Esophagus muscularis mucosa (tissue), 4 donors: ENCODE results near the gene SLC2A11. TPM values are rescaled to one million over a fixed set of nuclear protein-coding genes. Genes with fewer than 3 reads are reported as not detected.
A peak's percentile ranks its signal among the peaks of the same experiment; 100 is the strongest.

Experiments
- DNase-seq: peaks from one replicate; pipeline ENCODE4 v3.0.0-alpha.2; 2017; ENCODE audit errors: extremely low spot score
- H3K27ac ChIP-seq, 4 donors: fragments of 200-600 bp; sonication (generic); replicated peaks in 1 of 4; 1 replicate in 3 of 4; 2 replicates in 1 of 4; pipeline ENCODE4 v1.5.1; 2016 to 2019; ENCODE audit warnings: mild to moderate bottlenecking in 1 of 4
- H3K27me3 ChIP-seq, 4 donors: fragments of 200-600 bp; sonication (generic); one replicate each; pipeline versions ENCODE4 v1.5.1 to v1.6.0; 2016 to 2019
- H3K36me3 ChIP-seq, 4 donors: fragments of 200-600 bp; sonication (generic); one replicate each; pipeline ENCODE4 v1.5.1; 2016 to 2019
- H3K4me1 ChIP-seq, 4 donors: fragments of 200-600 bp; sonication (generic); one replicate each; pipeline ENCODE4 v1.5.1; 2016 to 2019
- H3K4me3 ChIP-seq, 4 donors: fragments of 200-600 bp; sonication (generic); 1 replicate in 2 of 4; 2 replicates in 2 of 4; pipeline ENCODE4 v1.5.1; 2016 to 2019; ENCODE audit warnings: mild to moderate bottlenecking in 4 of 4, moderate library complexity in 1 of 4
- H3K9me3 ChIP-seq, 4 donors: fragments of 200-600 bp; sonication (generic); 1 replicate in 3 of 4; 2 replicates in 1 of 4; pipeline ENCODE4 v1.5.1; 2016 to 2019
- CTCF ChIP-seq, 3 experiments: fragments of 200-600 bp in 2 of 3; fragments of 450-650 bp in 1 of 3; sonication (generic) in 2 of 3; IDR thresholded peaks; one replicate each; pipeline ENCODE4 v1.5.1; 2017 to 2019; ENCODE audit warnings: antibody characterized with exemption in 3 of 3, mild to moderate bottlenecking in 2 of 3, moderate library complexity in 1 of 3
- EP300 ChIP-seq: sonication (generic); formaldehyde crosslinking; IDR thresholded peaks from one replicate; pipeline ENCODE4 v1.6.1; 2017; ENCODE audit warnings: antibody characterized with exemption
- POLR2A ChIP-seq: fragments of 450-650 bp; IDR thresholded peaks from one replicate; pipeline ENCODE4 v1.6.1; 2017; ENCODE audit warnings: antibody characterized with exemption, moderate library complexity, mild to moderate bottlenecking, low read depth
- POLR2AphosphoS5 ChIP-seq, 2 donors: sonication (generic); formaldehyde crosslinking; IDR thresholded peaks; one replicate each; pipeline ENCODE4 v1.6.1; 2017; ENCODE audit warnings: antibody characterized with exemption in 2 of 2
- WGBS: methylation state at CpG from one replicate; pipeline ENCODE4 v1.1.5; 2018; 5-methylcytosine and 5-hydroxymethylcytosine counted together
- intact Hi-C: fragments of 100-400 bp; cut with DNase I; formaldehyde crosslinking; loops from one replicate; pipeline ENCODE4 v1.15.1; 2023
- total RNA-seq, 4 donors: library from RNA; depleted of rRNA; stranded (reverse); fragments of >200 nt; gene quantifications; one replicate each; pipeline versions ENCODE4 v1.1.0 to v1.2.1, GENCODE V29; 2016

SLC2A11 gene
- 10 to 100 TPM; 11.6 to 17.4 (median 15.3) TPM for total RNA-seq

- DNase-seq: peak; percentile 97
- Histone ChIP-seq H3K36me3 (peaks cover 0 to 15% (median 6%) of the 10 kb centered on the region in 4 donors), H3K27me3 (no peaks in the 10 kb centered on the region), H3K9me3 (no peaks in the 10 kb centered on the region), H3K27ac (peak within 1 kb of the TSS; percentile 92 to 96 (median 94)), H3K4me1 (peaks cover 8 to 31% (median 24%) of the 10 kb centered on the region in 4 donors), H3K4me3 (peak within 1 kb of the TSS; percentile 68 to 77 (median 74))
- intact Hi-C loops: no loop called here
- 1% methylated on average over 32 of the region's 60 CpGs for WGBS
- TF ChIP-seq POLR2A (peak; percentile 58), POLR2AphosphoS5 (IDR thresholded peaks at IDR 0.05) (peak; percentile 97 to 98), EP300 (no peak), CTCF (IDR thresholded peaks at IDR 0.05) (peak; percentile 17 to 47 (median 20))
Observed at GRCh38 chr22:23857606-23858483, at the start of gene SLC2A11. TSS of gene SLC2A11 (plus strand) at chr22:23857875. CDS start at chr22:23858000, 125 bp downstream.

DNA sequence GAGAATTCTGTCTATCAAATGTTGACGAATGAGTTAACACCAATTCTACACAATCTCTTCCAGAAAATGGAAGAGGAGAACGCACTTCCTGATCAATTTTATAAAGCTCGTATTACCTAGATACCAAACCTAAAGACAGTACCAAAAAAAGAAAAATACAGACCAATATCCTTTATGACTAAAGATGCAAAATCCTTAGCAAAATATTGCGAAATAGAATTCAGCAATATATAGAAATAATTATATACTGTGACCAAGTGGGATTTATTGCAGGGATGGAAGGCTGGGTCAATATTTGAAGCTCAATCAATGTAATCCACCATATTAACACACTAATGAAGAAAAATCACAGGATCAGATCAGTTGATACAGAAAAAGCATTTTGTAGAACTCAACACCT, 45.3 kb upstream of the SLC2A11 start:
- Histone ChIP-seq H3K9me3 (no peaks in the 10 kb centered on the region), H3K36me3 (peaks cover 17 to 83% (median 59%) of the 10 kb centered on the region in 4 donors), H3K27ac (no peak overlapping the region), H3K27me3 (no peaks in the 10 kb centered on the region), H3K4me3 (no peak overlapping the region), H3K4me1 (peaks cover 0 to 4% (median 0%) of the 10 kb centered on the region in 4 donors)
- intact Hi-C loops: no loop called here
- DNase-seq: no peak
- TF ChIP-seq EP300: no peak
- TF ChIP-seq POLR2A: no peak
- no peak for TF ChIP-seq POLR2AphosphoS5 (IDR thresholded peaks at IDR 0.05)
- 91% methylated on average over 4 of the region's 4 CpGs for WGBS

DNA sequence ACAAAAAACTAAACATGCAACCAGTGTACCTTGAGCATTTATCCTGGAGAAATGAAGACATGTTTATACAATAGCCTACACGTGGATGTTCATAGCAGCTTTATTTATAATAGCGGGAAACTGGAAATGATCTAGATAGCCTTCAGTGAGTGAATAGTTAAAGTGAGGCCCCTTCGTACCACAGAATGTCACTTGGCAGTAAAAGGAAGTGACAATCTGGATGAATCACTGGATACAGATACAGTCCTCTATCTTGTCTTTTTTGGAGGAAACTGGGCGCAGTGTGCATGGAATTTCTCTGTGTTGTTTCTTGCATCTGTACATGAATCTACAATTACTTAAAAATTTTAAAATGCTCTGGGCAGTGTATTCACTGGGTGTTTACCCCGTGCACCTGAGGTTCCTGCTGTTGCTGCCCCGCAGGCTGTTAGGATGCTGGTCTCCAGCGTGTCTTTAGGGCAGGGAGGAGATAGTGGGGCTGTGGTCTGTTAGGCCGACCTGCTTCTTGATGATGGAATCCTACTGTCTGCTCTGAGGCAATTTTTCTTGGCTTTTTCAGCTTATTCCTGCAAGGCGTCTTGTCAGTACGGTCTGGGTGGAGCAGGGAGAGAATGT, 42.0 kb upstream of the SLC2A11 start:
- no peak overlapping the region for H3K27ac ChIP-seq
- no peaks in the 10 kb centered on the region for H3K27me3 ChIP-seq
- H3K4me3 ChIP-seq: no peak overlapping the region
- H3K4me1 ChIP-seq: peaks cover 0 to 4% (median 0%) of the 10 kb centered on the region in 4 donors
- no peak for DNase-seq
- no peaks in the 10 kb centered on the region for H3K9me3 ChIP-seq
- 82% methylated on average over 9 of the region's 10 CpGs for WGBS
- H3K36me3 ChIP-seq: peaks cover 27 to 89% (median 71%) of the 10 kb centered on the region in 4 donors
- TF ChIP-seq EP300: no peak
- no peak for TF ChIP-seq POLR2AphosphoS5 (IDR thresholded peaks at IDR 0.05)
- no peak for TF ChIP-seq CTCF (IDR thresholded peaks at IDR 0.05)
- intact Hi-C loops: no loop called here

DNA sequence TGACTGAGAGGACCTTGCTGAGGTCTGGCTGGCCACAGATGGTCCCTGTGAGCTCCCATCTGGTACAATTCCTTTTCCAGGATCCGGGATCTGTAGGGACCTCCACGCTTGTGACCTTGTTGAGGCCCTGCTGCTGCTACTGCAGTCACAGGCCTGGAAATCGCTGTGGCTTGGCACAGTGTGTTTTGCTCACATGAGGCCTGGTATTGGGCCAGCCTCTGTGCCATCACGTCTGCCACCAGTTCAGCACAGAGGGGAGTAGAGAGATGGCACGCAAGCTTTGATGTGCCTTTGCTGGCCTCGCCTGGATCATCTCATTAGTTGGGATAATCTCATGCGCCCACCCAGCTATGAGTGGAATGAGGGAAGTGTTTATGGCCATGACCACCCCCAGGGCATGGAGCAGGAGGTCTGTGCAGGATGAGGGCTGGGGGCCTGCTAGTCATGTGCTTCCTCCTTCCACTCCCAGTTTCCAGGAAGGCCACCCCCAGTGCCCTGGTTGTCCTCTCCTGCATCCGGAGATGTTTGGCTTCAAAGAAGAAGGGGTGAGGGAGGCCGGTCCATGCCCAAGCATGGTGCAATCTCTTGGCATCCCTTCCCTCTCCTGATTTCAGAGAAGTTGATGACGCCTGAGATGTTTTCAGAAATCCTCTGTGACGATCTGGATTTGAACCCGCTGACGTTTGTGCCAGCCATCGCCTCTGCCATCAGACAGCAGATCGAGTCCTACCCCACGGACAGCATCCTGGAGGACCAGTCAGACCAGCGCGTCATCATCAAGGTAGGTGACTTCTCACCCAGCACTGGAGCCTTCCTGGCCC, 41.3 kb upstream of the SLC2A11 start:
- TF ChIP-seq EP300: no peak
- TF ChIP-seq POLR2A: no peak
- no peak for DNase-seq
- no peaks in the 10 kb centered on the region for H3K9me3 ChIP-seq
- no peaks in the 10 kb centered on the region for H3K27me3 ChIP-seq
- WGBS: 87% methylated on average over 18 of the region's 18 CpGs
- peaks cover 20 to 89% (median 71%) of the 10 kb centered on the region in 4 donors for H3K36me3 ChIP-seq
- H3K27ac ChIP-seq: no peak overlapping the region
- intact Hi-C loops: no loop called here
- peaks cover 0 to 4% (median 0%) of the 10 kb centered on the region in 4 donors for H3K4me1 ChIP-seq
- H3K4me3 ChIP-seq: no peak overlapping the region

DNA sequence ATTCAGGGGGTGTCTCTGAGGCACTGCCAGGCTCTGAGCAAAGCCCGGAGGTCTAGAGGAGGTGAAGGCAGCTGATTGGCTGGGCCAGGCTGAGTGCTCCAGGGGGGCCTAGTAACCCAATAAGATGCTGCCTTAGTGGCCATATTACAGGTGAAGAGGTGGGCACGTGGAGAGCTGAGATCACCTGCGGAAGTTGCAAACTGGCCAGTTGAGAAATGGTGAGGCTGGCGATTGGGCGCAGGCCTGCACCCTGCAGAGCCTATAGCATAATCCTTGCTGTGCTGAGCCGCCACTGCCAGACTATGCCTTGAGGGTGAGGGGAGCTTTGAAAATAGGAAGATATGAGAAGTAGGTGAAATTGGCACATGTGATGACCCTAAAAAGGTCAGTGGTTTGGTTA, 40.5 kb upstream of the SLC2A11 start:
- 92% methylated on average over 6 of the region's 6 CpGs for WGBS
- H3K4me1 ChIP-seq: peaks cover 0 to 8% (median 0%) of the 10 kb centered on the region in 4 donors
- H3K36me3 ChIP-seq: peaks cover 26 to 89% (median 73%) of the 10 kb centered on the region in 4 donors
- TF ChIP-seq POLR2AphosphoS5 (IDR thresholded peaks at IDR 0.05): no peak
- TF ChIP-seq EP300: no peak
- no peak for TF ChIP-seq CTCF (IDR thresholded peaks at IDR 0.05)
- no peak for TF ChIP-seq POLR2A
- no peak overlapping the region for H3K4me3 ChIP-seq
- intact Hi-C loops: no loop called here
- no peak overlapping the region for H3K27ac ChIP-seq
- no peak for DNase-seq
- H3K9me3 ChIP-seq: no peaks in the 10 kb centered on the region
- H3K27me3 ChIP-seq: no peaks in the 10 kb centered on the region
